ENCODE measurements around the gene F8.

The F8 gene

GRCh38 chrX:155065035-155065734 lies 42.7 kb upstream of the F8 start:
- no peaks in the 10 kb centered on the region for H3K4me1 ChIP-seq (ENCODE audit: insufficient read depth, insufficient read length)
- H3K9ac ChIP-seq (ENCODE audit: insufficient read length, low read depth): no peak overlapping the region
- H3K27me3 ChIP-seq (ENCODE audit: insufficient read depth, insufficient read length): no peaks in the 10 kb centered on the region
- no peak for DNase-seq (ENCODE audit: low read depth, low spot score)
- no peaks in the 10 kb centered on the region for H3K9me3 ChIP-seq (ENCODE audit: insufficient read depth, low read length)
- H3K4me3 ChIP-seq (ENCODE audit: insufficient read length, low read depth): no peak overlapping the region
- no peaks in the 10 kb centered on the region for H3K36me3 ChIP-seq (ENCODE audit: insufficient read depth, insufficient read length, low read length)
- TF ChIP-seq YY1 (IDR thresholded peaks at IDR 0.05; ENCODE audit: insufficient read depth, insufficient read length): no peak
- no peak for TF ChIP-seq SUZ12 (IDR thresholded peaks at IDR 0.05; ENCODE audit: extremely low read depth, insufficient read depth, insufficient read length)
- TF ChIP-seq ZNF274 (IDR thresholded peaks at IDR 0.05; ENCODE audit: low read depth, low read length): no peak

- no peak for TF ChIP-seq ZNF274 (IDR thresholded peaks at IDR 0.05; ENCODE audit: low read depth, low read length)
- TF ChIP-seq SUZ12 (IDR thresholded peaks at IDR 0.05; ENCODE audit: extremely low read depth, insufficient read depth, insufficient read length): no peak
- no peak for TF ChIP-seq YY1 (IDR thresholded peaks at IDR 0.05; ENCODE audit: insufficient read depth, insufficient read length)
- Histone ChIP-seq H3K27me3 (ENCODE audit: insufficient read depth, insufficient read length) (no peaks in the 10 kb centered on the region), H3K9me3 (ENCODE audit: insufficient read depth, low read length) (no peaks in the 10 kb centered on the region), H3K36me3 (ENCODE audit: insufficient read depth, insufficient read length, low read length) (peaks cover 3% of the 10 kb centered on the region), H3K9ac (ENCODE audit: insufficient read length, low read depth) (no peak overlapping the region), H3K4me3 (ENCODE audit: insufficient read length, low read depth) (no peak overlapping the region), H3K4me1 (ENCODE audit: insufficient read depth, insufficient read length) (no peaks in the 10 kb centered on the region)
- no peak for DNase-seq (ENCODE audit: low read depth, low spot score)
Measured at GRCh38 chrX:155061760-155062159, 39.2 kb upstream of the F8 start.

- TF ChIP-seq ZNF274 (IDR thresholded peaks at IDR 0.05; ENCODE audit: low read depth, low read length): no peak
- no peak for TF ChIP-seq YY1 (IDR thresholded peaks at IDR 0.05; ENCODE audit: insufficient read depth, insufficient read length)
- TF ChIP-seq SUZ12 (IDR thresholded peaks at IDR 0.05; ENCODE audit: extremely low read depth, insufficient read depth, insufficient read length): no peak
- Histone ChIP-seq H3K9me3 (ENCODE audit: insufficient read depth, low read length) (no peaks in the 10 kb centered on the region), H3K9ac (ENCODE audit: insufficient read length, low read depth) (no peak overlapping the region), H3K4me3 (ENCODE audit: insufficient read length, low read depth) (no peak overlapping the region), H3K4me1 (ENCODE audit: insufficient read depth, insufficient read length) (no peaks in the 10 kb centered on the region), H3K27me3 (ENCODE audit: insufficient read depth, insufficient read length) (no peaks in the 10 kb centered on the region), H3K36me3 (ENCODE audit: insufficient read depth, insufficient read length, low read length) (peaks cover 3% of the 10 kb centered on the region)
- DNase-seq (ENCODE audit: low read depth, low spot score): peak; percentile 38
Measured at GRCh38 chrX:155056877-155057792, 34.6 kb upstream of the F8 start.

DNA sequence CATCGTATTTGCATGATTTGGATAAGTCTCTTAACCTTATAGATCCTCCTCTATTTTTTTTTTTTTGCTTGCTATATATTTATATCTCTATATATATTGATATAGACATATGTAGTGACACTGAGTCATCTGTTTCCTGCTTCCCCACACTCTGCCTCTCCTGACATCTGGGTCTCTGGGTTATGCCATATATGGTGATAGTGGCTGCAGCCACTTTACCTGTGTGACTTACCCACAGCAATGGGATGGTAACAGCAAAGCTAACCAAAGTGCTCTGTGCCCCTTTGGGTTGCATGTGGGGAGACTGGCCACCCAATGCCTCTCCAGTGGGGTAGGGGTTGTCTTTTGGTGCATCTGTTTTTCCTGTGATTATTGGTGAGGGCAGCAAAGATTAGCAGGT lies 33.9 kb upstream of the F8 start:
- no peaks in the 10 kb centered on the region for H3K4me1 ChIP-seq (ENCODE audit: insufficient read depth, insufficient read length)
- H3K36me3 ChIP-seq (ENCODE audit: insufficient read depth, insufficient read length, low read length): peaks cover 3% of the 10 kb centered on the region
- TF ChIP-seq SUZ12 (IDR thresholded peaks at IDR 0.05; ENCODE audit: extremely low read depth, insufficient read depth, insufficient read length) (no peak), YY1 (IDR thresholded peaks at IDR 0.05; ENCODE audit: insufficient read depth, insufficient read length) (no peak)
- no peaks in the 10 kb centered on the region for H3K9me3 ChIP-seq (ENCODE audit: insufficient read depth, low read length)
- no peak overlapping the region for H3K4me3 ChIP-seq (ENCODE audit: insufficient read length, low read depth)
- H3K9ac ChIP-seq (ENCODE audit: insufficient read length, low read depth): no peak overlapping the region
- no peak for DNase-seq (ENCODE audit: low read depth, low spot score)
- no peaks in the 10 kb centered on the region for H3K27me3 ChIP-seq (ENCODE audit: insufficient read depth, insufficient read length)

GRCh38 chrX:155055494-155055893 lies 33.0 kb upstream of the F8 start:
- no peaks in the 10 kb centered on the region for H3K9me3 ChIP-seq (ENCODE audit: insufficient read depth, low read length)
- no peak for TF ChIP-seq SUZ12 (IDR thresholded peaks at IDR 0.05; ENCODE audit: extremely low read depth, insufficient read depth, insufficient read length)
- TF ChIP-seq ZNF274 (IDR thresholded peaks at IDR 0.05; ENCODE audit: low read depth, low read length): no peak
- no peak for TF ChIP-seq YY1 (IDR thresholded peaks at IDR 0.05; ENCODE audit: insufficient read depth, insufficient read length)
- no peak for DNase-seq (ENCODE audit: low read depth, low spot score)
- no peak overlapping the region for H3K9ac ChIP-seq (ENCODE audit: insufficient read length, low read depth)
- no peaks in the 10 kb centered on the region for H3K27me3 ChIP-seq (ENCODE audit: insufficient read depth, insufficient read length)
- no peaks in the 10 kb centered on the region for H3K4me1 ChIP-seq (ENCODE audit: insufficient read depth, insufficient read length)
- H3K36me3 ChIP-seq (ENCODE audit: insufficient read depth, insufficient read length, low read length): peaks cover 3% of the 10 kb centered on the region
- H3K4me3 ChIP-seq (ENCODE audit: insufficient read length, low read depth): no peak overlapping the region

GRCh38 chrX:155054255-155054654 lies 31.7 kb upstream of the F8 start:
- no peak for TF ChIP-seq YY1 (IDR thresholded peaks at IDR 0.05; ENCODE audit: insufficient read depth, insufficient read length)
- Histone ChIP-seq H3K4me3 (ENCODE audit: insufficient read length, low read depth) (no peak overlapping the region), H3K4me1 (ENCODE audit: insufficient read depth, insufficient read length) (no peaks in the 10 kb centered on the region), H3K9ac (ENCODE audit: insufficient read length, low read depth) (no peak overlapping the region), H3K36me3 (ENCODE audit: insufficient read depth, insufficient read length, low read length) (peaks cover 7% of the 10 kb centered on the region), H3K9me3 (ENCODE audit: insufficient read depth, low read length) (no peaks in the 10 kb centered on the region), H3K27me3 (ENCODE audit: insufficient read depth, insufficient read length) (no peaks in the 10 kb centered on the region)
- no peak for DNase-seq (ENCODE audit: low read depth, low spot score)

- TF ChIP-seq SUZ12 (IDR thresholded peaks at IDR 0.05; ENCODE audit: extremely low read depth, insufficient read depth, insufficient read length): no peak
- TF ChIP-seq YY1 (IDR thresholded peaks at IDR 0.05; ENCODE audit: insufficient read depth, insufficient read length): no peak
- no peak for TF ChIP-seq ZNF274 (IDR thresholded peaks at IDR 0.05; ENCODE audit: low read depth, low read length)
- Histone ChIP-seq H3K4me3 (ENCODE audit: insufficient read length, low read depth) (no peak overlapping the region), H3K36me3 (ENCODE audit: insufficient read depth, insufficient read length, low read length) (peaks cover 7% of the 10 kb centered on the region), H3K4me1 (ENCODE audit: insufficient read depth, insufficient read length) (no peaks in the 10 kb centered on the region), H3K9me3 (ENCODE audit: insufficient read depth, low read length) (no peaks in the 10 kb centered on the region), H3K9ac (ENCODE audit: insufficient read length, low read depth) (no peak overlapping the region), H3K27me3 (ENCODE audit: insufficient read depth, insufficient read length) (no peaks in the 10 kb centered on the region)
- DNase-seq (ENCODE audit: low read depth, low spot score): no peak
Measured at GRCh38 chrX:155053656-155054055, 31.1 kb upstream of the F8 start.

All from NT2/D1 (cell line).